ENCODE results near the gene PATJ. TPM values are rescaled to one million over a fixed set of nuclear protein-coding genes. Genes with fewer than 3 reads are reported as not detected.

Gene PATJ
- total and polyA plus RNA-seq, 2 donors (not counting 3 experiments of a cell fraction or from before 2014, with no cell fraction given) = 1.1 to 3.0 TPM

GRCh38 chr1:61967750-61968149 is 225.5 kb downstream of the PATJ start:
- Histone ChIP-seq H2AFZ (ENCODE audit: low read depth, low read length) (no peak overlapping the region), H3K27ac (ENCODE audit: insufficient read depth, low read depth, low read length) (no peak overlapping the region), H3K9me3 (replicated peaks; ENCODE audit: control insufficient read depth, insufficient read depth, low read length) (no peaks in the 10 kb centered on the region), H3K79me2 (ENCODE audit: control insufficient read depth, insufficient read depth, low read length) (no peaks in the 10 kb centered on the region), H4K20me1 (replicated peaks; ENCODE audit: control insufficient read depth, extremely low read depth, insufficient read depth, low read length) (no peaks in the 10 kb centered on the region), H3K4me2 (ENCODE audit: insufficient read depth, low read length) (no peak overlapping the region), H3K9ac (replicated peaks; ENCODE audit: extremely low read depth, insufficient read depth, low read length) (no peak overlapping the region), H3K4me3 (replicated peaks in 1 of 3; ENCODE audit: insufficient read depth in 1 of 3, low read depth in 1 of 3, low read length in 3 of 3) (no peak overlapping the region), H3K9me1 (replicated peaks; ENCODE audit: control insufficient read depth, extremely low read depth, insufficient read depth, low read length) (no peaks in the 10 kb centered on the region), H3K4me1 (ENCODE audit: control insufficient read depth, extremely low read depth, insufficient read depth, low read length) (no peaks in the 10 kb centered on the region), H3K36me3 (ENCODE audit: control insufficient read depth in 2 of 2, extremely low read depth in 1 of 2, insufficient read depth in 2 of 2, low read length in 2 of 2) (no peaks in the 10 kb centered on the region), H3K27me3 (ENCODE audit: control insufficient read depth in 2 of 2, insufficient read depth in 2 of 2, low read length in 2 of 2) (no peaks in the 10 kb centered on the region)
- DNase-seq (ENCODE audit: low read depth, low spot score) = no peak
- intact Hi-C loops (cut with micrococcal nuclease) = no loop called here
- BruUV-seq (replicated peaks) = no TSS peak
- FAIRE-seq = no peak
- dilution Hi-C loops (cut with MboI; ENCODE audit: extremely low pct_ligation_motif_present, low sequenced_read_pairs) = no loop called here
- POLR2A ChIA-PET = no interaction called here
- TF ChIP-seq POLR2A (IDR thresholded peaks at IDR 0.05; ENCODE audit: low read depth, low read length) (no peak), CTCF (IDR thresholded peaks at IDR 0.05; ENCODE audit: extremely low read depth in 1 of 2, insufficient read depth in 1 of 2, low read depth in 1 of 2, low read length in 2 of 2) (no peak), MAX (IDR thresholded peaks at IDR 0.05; ENCODE audit: insufficient read depth, insufficient read length) (no peak), POLR2AphosphoS5 (IDR thresholded peaks at IDR 0.05; ENCODE audit: insufficient read depth, low read depth, low read length) (no peak), FOS (IDR thresholded peaks at IDR 0.05; ENCODE audit: borderline replicate concordance, insufficient read depth, low read length) (no peak), EZH2 (IDR thresholded peaks at IDR 0.05; ENCODE audit: borderline replicate concordance, low read depth, low read length, severe bottlenecking) (no peak), GATA2 (IDR thresholded peaks at IDR 0.05; ENCODE audit: insufficient read depth, insufficient read length, low read depth, low read length) (no peak), MYC (IDR thresholded peaks at IDR 0.05; ENCODE audit: low read depth, low read length) (no peak), JUN (IDR thresholded peaks at IDR 0.05; ENCODE audit: borderline replicate concordance, insufficient read depth, insufficient read length, low read depth) (no peak)
- CTCF ChIA-PET = no interaction called here

Measured in endothelial cell of umbilical vein (primary cell).